ENCODE measurements around the gene TCF12.
A peak's percentile ranks its signal among the peaks of the same experiment; 100 is the strongest.

TCF12 gene

DNA sequence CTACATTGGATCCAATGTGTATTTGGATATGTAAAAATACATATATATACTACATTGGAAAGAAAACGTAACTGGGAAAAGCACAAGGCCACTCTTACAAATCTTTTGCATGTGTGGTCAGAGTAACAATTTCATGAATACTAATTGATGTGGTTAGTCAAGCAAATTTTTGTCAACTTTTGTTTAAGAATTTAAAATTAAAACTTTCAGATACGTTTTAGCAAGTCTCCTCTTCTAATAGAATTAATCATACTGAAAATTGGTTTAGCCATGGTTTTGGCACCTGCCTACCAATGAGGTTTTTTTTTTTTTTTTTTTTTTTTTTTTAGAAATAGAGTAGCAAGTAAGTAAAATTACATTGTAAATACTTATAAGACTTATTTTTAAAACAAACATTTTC lies 304.9 kb downstream of the TCF12 start:
- FAIRE-seq: no peak

DNA sequence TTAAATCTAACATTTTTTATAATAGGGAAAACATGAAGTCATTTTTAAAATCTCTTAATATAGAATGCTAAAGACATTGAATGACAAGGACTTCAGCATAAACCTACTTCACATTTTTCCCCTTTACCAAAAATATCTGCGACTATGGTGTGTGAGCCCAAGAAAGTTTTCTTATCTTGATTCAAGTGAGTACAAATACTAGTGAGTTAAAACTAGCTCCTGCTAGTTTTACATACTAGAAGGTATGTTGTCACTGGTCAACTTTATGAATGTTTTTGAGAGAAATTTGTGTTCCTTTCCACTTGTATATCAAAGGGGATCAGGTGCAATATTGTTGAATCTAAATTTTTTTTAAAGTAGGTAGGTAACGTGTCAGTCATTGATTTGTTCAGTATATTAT lies 305.4 kb downstream of the TCF12 start:
- FAIRE-seq: no peak

DNA sequence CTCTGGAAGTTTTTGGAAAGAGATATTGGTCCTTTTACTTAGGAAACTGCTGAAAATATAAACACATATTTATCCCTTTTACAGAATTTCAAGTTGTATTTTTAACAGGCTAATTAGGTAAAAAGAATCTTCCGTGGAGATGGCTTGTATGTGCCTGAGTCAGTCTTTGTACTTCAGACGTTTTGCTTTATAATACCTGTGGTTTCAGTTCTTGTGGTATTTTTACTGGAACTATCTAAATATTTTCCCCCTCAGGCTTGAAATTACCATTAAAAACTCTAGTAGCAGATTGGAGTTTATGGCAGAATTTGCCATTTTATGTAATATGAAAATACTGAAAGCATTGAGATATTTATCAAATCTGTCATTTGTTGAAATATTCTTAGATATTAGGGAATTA lies 306.2 kb downstream of the TCF12 start:
- no peak for FAIRE-seq

DNA sequence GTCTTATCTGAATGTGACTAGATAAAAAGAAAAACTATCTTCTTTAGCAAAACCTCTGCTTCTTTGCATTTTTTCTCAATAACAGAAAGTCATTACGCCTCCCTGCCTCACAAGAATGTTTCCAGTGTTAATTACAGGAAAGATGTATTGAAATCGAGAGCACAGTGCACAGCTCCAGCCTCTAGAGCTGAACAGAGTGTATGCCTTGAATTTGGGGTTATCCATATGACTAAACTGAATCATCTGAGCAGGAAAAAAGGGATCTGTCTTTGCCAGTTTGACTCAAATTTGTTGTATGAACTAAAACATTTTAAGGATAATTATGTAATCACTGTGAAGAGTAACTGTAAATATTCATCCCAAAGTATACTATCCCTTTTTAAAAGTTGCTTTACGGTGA lies 308.7 kb downstream of the TCF12 start:
- no peak for FAIRE-seq

DNA sequence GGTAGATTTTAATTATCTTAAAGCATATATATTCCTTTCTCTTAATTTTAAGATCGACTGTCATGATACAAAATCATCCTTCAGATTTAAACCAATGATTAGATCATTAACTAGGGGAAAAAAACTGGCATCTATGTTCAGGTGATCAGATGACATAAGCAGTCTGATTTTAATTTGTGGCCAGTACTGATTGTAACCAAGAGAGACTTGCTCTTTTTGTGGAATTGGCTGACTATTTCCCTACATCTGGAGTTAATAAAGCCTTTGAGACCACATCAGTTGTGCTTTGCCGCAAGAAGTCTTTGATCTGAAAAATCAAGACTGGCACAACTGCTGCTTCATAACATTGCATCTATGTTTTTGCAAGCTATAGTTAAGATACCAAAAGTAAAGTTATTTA lies 309.5 kb downstream of the TCF12 start:
- peak; percentile 85 for FAIRE-seq

DNA sequence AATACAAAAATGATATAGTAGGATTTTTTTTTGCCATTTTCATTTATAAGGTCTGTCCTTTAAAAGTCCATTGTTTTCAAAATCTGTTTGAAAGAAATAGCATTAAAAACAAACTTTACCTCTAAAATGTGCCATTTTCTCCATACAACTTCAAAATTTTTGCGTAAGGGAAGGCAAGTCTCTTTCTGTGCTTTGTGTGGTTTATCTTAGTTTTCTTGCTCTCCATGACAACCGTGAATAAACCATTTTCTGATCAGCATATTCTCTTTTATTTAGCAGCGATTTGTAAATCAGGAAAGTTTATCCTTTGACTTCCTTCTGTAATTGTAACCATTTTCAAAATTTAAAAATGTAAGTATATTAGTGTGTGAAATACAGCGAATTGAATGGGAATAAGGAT lies 310.0 kb downstream of the TCF12 start:
- FAIRE-seq: no peak

DNA sequence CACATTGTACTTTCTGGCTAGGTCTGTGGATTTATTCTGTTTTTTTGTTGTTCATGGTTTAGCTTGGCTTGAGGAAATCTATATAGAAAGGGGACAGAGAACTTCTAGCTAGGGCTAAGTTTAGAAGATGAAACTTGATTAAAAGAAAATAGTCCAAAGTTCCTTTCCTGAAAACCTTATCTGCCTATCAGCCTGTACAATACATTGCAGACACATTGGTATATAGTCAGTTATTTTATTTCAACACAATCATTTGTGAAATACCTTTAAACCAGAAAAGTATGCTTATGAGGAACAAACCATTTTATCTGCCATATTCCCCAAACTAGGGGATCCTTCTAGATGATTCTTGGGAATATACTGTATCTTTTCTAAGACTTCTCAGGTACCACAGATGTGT lies 310.6 kb downstream of the TCF12 start:
- no peak for FAIRE-seq

DNA sequence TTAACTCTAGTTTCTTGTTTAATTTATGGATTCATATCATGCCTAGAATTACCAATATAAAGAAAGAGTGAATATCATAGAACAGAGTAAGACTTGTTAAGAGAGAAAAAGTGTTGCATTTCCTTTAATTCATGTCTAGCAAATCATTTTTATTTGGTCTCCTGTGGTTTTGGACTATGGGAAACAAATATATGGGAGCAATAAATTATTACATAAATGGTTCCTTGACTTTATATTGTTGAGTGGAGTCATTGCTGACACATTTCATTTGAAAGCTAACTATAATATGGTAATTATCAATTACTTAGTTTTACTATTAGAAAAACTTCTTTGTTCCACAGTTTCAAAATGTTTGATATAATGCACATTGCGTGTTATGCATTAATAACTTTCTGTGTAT lies 313.1 kb downstream of the TCF12 start:
- FAIRE-seq: no peak

DNA sequence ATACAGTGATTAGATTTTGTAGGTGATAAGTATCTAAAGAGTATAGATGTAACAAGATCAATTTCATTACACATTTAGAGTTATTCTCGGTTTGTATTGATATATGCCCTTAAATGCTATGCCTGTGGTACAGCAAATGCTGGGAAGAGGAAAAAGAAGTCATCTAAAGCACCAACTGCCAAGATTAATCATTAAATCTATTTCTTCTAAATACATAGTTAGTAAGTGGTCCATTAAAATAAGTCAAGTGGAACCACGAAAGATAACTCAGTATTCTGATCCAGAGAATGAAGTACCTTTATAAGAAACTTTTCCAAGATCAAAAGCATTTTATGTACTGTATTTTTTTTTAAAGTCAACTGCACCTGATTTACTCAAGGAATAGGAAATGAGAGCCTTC lies 315.7 kb downstream of the TCF12 start:
- no peak for FAIRE-seq

DNA sequence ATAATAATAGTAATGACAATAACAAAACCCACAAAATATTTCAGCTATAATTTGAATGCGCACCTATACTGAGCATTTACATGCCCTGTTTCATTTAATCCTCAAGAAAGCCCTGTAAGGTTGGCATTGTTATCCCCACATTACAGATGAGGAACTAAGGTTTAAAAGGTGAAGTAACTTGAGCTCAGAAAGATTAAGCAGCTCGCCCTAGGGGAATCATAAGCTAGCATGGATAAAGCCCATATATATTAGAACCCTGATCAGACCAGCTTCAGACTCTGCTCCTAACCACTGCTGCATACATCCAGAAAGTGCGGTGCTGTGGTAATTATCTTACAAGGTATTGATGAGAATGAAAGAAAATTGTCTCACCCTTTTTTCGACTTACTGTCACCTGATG lies 316.7 kb downstream of the TCF12 start:
- no peak for FAIRE-seq

DNA sequence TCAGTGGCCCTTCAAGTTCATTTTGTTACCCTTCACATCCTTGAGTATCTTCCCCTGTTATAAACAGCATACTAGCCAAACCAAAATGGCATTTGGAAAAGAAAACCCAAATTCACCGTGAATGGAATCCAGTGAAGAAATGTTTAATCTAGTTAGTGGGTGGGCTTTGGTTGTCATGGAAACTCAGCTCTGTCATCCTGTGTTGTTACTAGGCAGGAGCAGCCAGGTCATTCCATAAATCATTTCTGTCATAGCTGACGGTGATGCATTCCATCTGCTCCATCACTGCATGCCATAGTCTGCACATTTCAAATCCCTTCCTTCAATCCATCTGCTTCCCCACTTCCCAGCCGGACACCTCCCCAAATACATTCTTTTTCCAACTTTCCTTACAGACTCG lies 317.4 kb downstream of the TCF12 start:
- FAIRE-seq: no peak

DNA sequence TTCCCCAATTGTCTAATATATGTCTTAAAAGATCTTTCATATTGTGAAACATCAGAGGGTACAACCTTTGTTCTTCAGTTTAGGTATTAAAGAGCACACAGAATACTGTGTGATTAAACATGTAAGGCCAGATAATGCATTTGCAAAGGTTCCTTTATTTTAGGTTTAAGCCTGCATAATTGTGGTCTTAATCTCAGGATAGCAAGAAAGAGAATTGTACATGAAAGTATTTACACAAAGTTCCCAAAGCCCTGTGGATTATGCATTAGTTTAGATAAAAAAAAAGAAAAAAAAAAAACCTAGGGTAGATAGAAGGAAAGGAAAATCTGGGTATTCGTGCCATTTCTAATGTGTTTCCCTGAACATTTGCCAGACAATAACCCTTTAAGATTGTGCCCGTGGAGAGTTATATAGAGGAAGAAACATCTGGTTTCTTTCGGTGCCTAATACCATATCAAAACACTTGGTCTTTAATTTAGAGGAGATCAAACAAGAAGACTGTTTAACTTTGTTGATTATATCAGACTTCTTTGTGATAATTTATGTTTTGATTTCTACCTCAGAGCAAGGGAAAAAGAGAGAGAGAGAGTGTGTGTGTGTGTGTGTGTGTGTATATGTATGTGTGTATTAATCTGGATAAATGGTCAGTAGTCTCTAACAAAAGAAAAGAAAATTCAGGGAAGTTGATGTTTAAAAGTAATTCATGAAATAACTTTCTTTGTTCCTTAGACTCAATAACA lies 318.3 kb downstream of the TCF12 start:
- FAIRE-seq: no peak

DNA sequence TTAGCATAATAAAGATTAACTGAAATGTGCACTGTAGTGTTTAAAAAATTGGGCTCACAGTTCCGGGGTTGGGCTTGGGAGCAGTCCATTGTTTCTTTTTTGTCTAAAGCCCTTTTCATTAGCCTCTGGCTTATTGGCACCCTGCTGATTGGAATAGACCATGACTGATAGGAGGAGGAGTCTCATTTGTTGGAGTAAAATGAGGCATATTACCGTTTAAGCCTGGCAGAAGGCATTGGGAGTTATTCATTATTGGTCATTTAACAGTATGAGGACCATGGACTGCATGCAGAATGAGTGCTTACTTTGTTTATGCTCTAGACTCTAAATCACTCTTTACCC lies 318.8 kb downstream of the TCF12 start:
- FAIRE-seq: no peak

DNA sequence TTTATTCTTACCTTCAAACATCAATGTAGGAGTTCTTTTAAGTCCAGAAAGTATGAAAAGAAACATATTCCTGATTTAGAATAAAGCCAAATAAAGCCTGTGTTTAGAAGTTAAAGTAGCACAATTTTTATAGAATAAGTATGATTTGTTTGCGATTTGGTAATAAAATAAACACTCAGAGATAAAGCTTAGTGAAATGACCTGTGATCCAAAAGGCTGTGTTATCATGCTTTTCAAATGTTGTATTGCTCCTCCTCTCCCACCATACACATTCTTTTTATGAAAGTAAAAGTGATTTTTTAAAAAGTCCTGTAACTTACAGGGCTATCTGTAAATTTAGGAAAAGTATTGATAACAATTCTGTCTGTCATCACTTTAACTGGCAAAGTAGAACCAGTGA lies 319.2 kb downstream of the TCF12 start:
- no peak for FAIRE-seq

DNA sequence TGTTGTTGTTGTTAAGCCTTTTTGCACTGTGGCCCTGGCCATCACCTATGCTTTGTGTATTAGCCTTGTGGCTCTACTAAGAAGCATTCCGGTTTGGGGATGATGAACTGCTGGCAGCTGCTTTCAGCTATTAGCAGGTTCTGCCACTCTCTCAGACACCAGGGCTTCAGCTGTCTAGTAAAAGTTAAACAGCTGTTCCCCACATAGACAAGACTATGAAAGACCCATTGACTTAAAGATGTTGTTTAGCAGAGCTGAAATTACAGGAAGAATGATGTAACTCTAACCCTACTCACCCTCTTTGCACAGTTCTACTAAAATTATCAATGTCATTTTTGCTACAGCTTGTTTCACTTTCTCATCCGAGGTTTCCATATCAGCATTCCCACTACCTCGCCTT lies 326.7 kb downstream of the TCF12 start:
- FAIRE-seq: no peak

DNA sequence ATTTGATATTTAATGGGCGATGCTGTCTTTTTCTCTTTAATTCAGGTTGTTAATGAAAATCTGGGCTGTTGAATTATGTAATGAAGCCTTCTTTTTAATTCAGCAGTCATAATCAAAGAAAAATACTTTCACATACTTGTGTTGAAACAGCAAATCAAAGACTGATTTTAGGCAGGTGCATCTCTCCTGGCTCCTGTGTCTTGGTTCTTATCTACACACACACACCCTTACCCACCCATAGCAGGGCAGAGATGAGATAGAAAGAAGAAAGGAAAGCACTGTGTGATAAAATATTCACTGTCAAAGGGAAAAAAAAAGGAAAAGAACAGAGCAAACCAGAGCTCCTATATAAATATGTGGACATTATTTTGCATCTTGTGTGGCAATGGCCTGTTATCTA lies 327.3 kb downstream of the TCF12 start:
- FAIRE-seq: no peak

DNA sequence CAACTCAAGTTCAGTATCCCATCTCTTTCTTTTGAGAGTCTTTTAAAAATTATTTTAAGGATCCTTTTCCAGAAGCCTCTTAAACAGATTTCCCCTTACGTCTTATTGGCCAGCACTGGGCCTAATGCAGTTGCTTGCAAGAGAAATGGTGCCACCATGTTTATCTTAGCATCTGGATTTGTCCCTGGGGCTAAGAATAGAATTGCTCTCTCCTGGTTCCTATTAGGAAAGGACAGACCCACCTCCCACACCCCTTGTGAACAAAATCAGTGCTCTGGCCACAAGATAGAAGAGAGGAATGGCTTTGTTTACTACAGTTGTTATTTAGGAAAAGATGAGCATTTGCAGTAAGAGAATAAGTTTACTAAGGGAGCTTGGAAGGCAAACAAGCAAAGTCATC lies 329.6 kb downstream of the TCF12 start:
- FAIRE-seq: no peak

DNA sequence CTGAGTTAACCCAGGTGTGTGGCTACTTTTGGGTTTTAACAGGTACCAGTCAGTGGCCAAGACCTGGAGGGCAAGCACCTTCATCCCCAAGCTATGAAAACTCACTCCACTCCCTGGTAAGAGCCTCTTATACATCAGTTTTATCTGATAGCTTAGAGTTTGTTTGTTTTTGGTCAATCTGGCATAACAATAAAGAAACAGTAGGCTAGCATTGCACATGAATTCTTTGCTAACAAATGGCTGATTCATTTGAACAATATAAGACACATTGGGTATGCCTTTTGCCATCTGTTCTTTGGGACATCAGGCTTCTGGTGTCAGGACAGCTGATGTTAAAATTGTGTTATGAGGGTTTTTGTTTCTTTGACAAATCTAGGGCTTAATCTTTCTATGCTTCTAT lies 332.9 kb downstream of the TCF12 start:
- no peak for FAIRE-seq

DNA sequence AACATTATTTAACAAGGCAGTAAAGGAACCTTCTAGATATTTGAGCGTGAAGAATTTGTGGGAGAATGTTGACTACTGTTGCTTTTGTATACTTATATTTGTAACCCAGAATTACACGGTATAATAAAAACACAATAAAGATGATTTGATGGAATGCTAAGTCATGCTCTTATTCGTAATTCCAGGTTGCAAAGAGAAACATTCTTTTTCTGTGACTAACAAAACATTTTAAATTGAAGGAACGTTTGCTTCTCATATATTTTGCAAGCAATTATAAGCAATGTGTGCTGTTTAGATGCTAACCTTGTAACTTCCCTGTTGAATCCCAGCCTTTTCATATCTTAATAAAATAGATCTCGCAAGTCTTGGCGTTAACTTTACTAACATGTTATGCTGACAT lies 333.5 kb downstream of the TCF12 start:
- peak; percentile 89 for FAIRE-seq

DNA sequence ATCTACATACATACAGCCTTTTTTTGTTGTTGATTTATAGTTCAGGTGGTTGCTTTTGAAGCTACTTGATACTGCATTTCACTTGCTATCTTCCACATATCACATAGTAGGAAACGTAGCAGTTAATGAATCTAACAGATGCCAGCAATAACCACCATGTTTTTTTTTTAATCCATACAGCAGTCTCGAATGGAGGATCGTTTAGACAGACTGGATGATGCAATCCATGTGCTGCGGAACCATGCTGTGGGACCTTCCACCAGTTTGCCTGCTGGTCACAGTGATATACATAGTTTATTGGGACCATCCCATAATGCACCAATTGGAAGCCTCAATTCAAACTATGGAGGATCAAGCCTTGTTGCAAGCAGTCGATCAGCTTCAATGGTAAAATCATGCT lies 334.6 kb downstream of the TCF12 start:
- FAIRE-seq: no peak

DNA sequence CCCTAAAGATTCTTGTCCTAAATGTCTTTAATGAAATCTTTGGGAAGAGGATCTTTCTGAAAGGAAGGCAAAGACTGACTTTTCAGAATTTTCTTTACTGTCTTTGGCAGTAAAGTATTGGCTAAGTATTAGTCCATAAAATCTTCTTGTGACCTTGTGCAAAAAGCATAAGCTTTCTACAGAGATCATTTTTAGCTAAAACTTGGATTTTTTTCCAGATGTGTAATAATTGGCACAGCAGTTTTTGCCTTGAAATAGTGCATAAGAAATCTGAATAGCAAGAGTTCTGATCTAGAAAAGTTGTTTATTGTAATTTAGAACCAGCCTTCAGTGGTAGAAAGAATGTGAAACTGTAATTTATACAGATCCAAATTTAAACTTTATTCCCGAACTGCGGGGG lies 335.1 kb downstream of the TCF12 start:
- no peak for FAIRE-seq

DNA sequence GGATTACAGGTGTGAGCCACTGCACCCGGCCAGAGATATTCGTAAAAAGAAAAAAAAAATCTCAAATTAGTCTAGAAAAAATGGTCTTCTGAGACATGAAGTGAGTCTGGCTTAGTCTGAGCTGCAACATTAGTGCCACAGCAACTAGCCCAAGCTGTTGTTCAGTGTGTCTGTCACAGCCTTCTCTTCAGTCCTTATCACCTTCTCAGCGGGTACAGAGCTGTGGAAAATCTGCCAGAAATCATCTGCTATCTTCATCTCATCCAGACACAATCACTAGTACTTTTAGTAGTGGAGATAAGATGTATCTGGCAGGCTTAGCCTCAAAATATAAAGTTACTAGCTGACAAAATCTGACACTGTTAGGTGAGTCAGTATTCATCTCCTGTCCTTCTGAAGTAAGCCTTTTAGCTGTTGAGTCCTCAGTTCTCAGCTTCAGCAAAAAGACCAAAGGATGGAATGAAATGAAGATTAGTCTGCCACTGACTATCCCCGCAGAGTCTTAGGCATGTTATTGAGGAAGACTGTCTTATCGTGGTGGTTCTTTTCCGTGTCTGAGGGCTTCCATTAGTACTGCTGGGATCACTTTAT lies 337.4 kb downstream of the TCF12 start:
- no peak for FAIRE-seq

DNA sequence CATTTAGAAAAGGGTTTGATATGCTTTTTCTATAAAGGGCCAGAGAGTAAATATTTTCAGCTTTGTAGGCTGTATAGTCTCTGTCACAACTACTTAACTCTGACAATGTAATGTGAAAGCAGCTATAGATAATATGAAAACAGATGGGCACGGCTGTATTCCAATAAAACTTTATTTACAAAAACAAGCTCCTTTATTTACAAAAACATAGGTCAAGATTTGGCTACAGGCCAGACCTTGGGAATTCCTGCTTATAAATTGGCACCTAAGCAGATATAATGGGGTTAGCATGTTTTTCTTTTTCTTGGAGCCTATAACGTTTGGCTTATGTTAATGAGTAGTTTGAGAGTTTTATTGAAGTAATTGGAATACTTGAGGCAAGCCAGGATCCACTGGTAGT lies 338.5 kb downstream of the TCF12 start:
- no peak for FAIRE-seq

DNA sequence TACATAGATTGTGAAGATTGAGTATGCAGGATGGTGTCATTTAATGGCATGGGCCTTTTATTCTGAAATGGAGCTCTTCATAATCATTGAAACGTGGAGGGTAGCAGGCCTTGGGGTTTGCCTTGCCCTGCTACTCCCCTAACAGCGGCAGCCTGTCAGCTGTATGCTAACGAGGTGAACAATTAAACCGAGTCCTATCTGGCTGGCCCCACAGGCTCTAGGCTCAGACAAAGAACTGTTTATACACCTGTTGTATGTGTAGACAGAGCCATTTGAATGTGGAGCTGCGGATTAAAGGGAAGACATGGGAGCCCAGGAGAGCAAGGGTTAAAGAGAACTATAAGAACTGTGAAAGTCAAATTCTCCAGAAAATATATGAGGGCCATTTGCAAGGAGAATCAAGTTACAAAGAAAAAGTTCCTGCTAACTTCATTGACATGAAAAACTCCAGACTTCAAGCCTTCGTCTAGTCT lies 341.2 kb downstream of the TCF12 start:
- FAIRE-seq: no peak

DNA sequence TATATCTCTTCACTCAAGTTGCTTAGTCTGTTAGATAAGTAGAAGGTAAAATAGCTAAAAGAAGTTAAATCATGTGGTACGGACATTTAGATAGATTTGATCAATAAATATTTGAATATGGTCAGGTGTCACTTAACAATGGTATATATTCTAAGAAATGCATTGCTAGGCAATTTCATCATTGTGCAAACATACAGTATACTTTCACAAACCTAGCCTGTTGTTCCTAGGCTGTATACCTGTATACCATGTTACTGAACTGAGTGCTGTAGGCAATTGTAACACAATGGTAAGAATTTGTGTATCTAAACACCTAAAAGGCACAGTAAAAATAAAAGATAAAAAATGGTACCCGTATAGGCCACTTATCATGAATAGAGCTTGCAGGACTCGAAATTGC lies 345.1 kb downstream of the TCF12 start:
- no peak for FAIRE-seq

Measured in endometrium (tissue), 2 donors.